Mucosa of descending colon (tissue), 3 donors: ENCODE measurements around the gene PTPRM. TPM values are rescaled to one million over a fixed set of nuclear protein-coding genes. Genes with fewer than 3 reads are reported as not detected.

Source experiments
- ATAC-seq: fragments of 200-7000 bp; cut with Tn5 transposase; one replicate; pipeline ENCODE4 v1.9.1; 2020; ENCODE audit warnings: mild to moderate bottlenecking, moderate library complexity
- DNase-seq, 3 donors: peaks; one replicate each; pipeline ENCODE4 v3.0.0-alpha.2; 2020
- H3K36me3 ChIP-seq: fragments of 200-600 bp; one replicate; pipeline ENCODE4 v1.8.0; 2021; ENCODE audit warnings: low read depth, mild to moderate bottlenecking
- H3K4me1 ChIP-seq: fragments of 200-600 bp; one replicate; pipeline ENCODE4 v1.8.0; 2021; ENCODE audit warnings: low read depth, mild to moderate bottlenecking
- H3K4me3 ChIP-seq: fragments of 200-600 bp; one replicate; pipeline ENCODE4 v1.8.0; 2021; ENCODE audit warnings: mild to moderate bottlenecking
- H3K9me3 ChIP-seq: fragments of 200-600 bp; one replicate; pipeline ENCODE4 v1.8.0; 2021; ENCODE audit warnings: mild to moderate bottlenecking
- CTCF ChIP-seq: fragments of 200-600 bp; IDR thresholded peaks from one replicate; pipeline ENCODE4 v1.8.0; 2022; ENCODE audit warnings: antibody characterized with exemption, mild to moderate bottlenecking
- intact Hi-C, 2 donors: fragments of 100-400 bp; cut with DNase I in 1 of 2; cut with micrococcal nuclease in 1 of 2; formaldehyde crosslinking; loops; one replicate each; pipeline versions ENCODE4 v1.11.0 to v1.11.1; 2022; cut with DNase I, micrococcal nuclease
- total RNA-seq, 3 donors: library from RNA; stranded (reverse); fragmentation: NEBNext Ultra II Directional in 2 of 3; extraction: Animal tissue kit (Norgen Biotek cat#: 25700) in 2 of 3; gene quantifications; one replicate each; pipeline versions ENCODE4 v1.2.1 to v1.2.4, GENCODE V29; 2021 to 2023
- donor health status: DM: no; HTN: no; CAD: no; lungs with moderate emphysema.
- donor health status: DM: no; HTN: no; CAD: no.
- donor health status: DM: no; HTN: yes; CAD: no.

The PTPRM gene
- total RNA-seq, 3 donors from 2014 or later = 15.3 to 41.1 (median 19.6) TPM

DNA sequence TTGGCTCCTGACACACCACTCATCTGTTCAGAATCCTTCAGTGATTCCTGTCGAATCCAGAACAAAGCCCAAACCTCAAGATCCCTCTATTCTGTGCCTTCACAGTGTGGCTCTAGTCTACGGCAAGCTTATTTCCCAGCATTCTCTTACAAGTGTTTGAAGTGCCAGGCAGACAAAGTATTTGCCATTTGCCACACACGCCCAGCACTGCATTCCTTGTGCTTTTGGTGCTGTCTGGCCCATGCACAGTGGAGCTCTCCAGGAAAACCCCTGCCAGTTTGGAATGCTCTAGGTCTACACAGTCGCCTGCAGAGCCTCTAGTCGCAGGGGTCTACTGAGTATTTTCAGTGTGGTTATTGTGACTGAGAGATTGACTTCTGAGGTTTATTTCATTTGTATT, 783.5 kb downstream of the PTPRM start:
- ATAC-seq (no peak), DNase-seq (no peak)
- intact Hi-C loops = no loop called here
- no peaks in the 10 kb centered on the region for H3K4me1 ChIP-seq
- no peaks in the 10 kb centered on the region for H3K9me3 ChIP-seq
- no peak overlapping the region for H3K4me3 ChIP-seq
- H3K36me3 ChIP-seq = no peaks in the 10 kb centered on the region
- no peak for TF ChIP-seq CTCF

- Histone ChIP-seq H3K36me3 (no peaks in the 10 kb centered on the region), H3K4me1 (no peaks in the 10 kb centered on the region), H3K9me3 (no peaks in the 10 kb centered on the region), H3K4me3 (no peak overlapping the region)
- intact Hi-C loops = no loop called here
- no peak for TF ChIP-seq CTCF
- DNase-seq (no peak), ATAC-seq (no peak)
Observed at GRCh38 chr18:8351161-8351560, 784.0 kb downstream of the PTPRM start.

DNA sequence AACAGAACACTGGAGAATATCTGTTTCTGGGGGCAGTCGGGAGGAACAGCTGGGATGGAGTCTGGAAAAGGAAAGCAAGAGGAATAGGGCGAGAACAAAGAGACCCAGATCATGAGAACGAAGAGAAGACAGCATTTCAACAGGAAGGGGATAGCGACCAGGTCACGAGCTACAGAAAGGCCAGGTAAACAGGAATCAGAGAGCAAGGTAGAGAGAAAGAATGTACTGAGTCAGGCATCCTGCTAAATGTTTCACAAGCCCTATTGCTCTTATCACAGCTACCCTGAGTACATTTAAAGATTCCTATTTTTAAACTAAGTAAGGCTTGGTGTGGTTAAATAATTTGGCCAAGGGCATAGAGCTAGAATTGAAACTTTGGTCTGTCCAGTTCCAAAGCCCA, 787.2 kb downstream of the PTPRM start:
- no peak for DNase-seq

DNA sequence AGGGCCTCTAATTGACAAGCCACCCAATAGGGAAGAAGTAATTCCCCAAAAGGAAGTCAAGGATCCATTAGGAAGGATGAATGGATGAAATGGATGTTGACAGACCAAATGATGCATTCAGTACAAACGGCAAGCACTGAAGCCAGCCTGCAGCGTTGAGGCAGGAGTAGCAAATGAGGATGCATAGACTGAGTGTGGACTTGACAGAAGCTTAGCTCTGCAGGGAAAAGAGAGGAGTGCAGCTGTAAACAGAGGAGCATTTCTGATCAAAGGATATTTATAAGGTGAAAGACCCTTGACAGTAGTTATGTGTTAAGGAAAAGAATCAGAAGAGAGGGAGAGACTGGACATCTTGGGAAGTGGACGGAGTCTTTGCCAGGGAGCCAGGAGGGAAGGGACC, 788.9 kb downstream of the PTPRM start:
- H3K36me3 ChIP-seq = no peaks in the 10 kb centered on the region
- no peaks in the 10 kb centered on the region for H3K4me1 ChIP-seq
- intact Hi-C loops = no loop called here
- ATAC-seq (no peak), DNase-seq (no peak)
- H3K4me3 ChIP-seq = no peak overlapping the region
- no peak for TF ChIP-seq CTCF
- no peaks in the 10 kb centered on the region for H3K9me3 ChIP-seq

More for the DNA sequence above, 787.2 kb downstream of the PTPRM start:
- intact Hi-C loops = no loop called here
- no peaks in the 10 kb centered on the region for H3K4me1 ChIP-seq
- H3K4me3 ChIP-seq = no peak overlapping the region
- no peaks in the 10 kb centered on the region for H3K36me3 ChIP-seq
- ATAC-seq = no peak
- TF ChIP-seq CTCF = no peak
- no peaks in the 10 kb centered on the region for H3K9me3 ChIP-seq

- intact Hi-C loops = no loop called here
- H3K36me3 ChIP-seq = no peaks in the 10 kb centered on the region
- no peaks in the 10 kb centered on the region for H3K4me1 ChIP-seq
- no peak overlapping the region for H3K4me3 ChIP-seq
- no peaks in the 10 kb centered on the region for H3K9me3 ChIP-seq
- DNase-seq = no peak
- no peak for ATAC-seq
- no peak for TF ChIP-seq CTCF
Observed at GRCh38 chr18:8357320-8357719, 790.2 kb downstream of the PTPRM start.
